Kidney capillary endothelial cell (primary cell): ENCODE data around the gene EFNB1.
"Not testable (repeated sequence)": the region's sequence is repeated elsewhere in the genome, so short reads cannot be mapped to it uniquely, and the experiment has no call there.

Experiments used
- DNase-seq: peaks from one replicate; pipeline ENCODE4 v3.0.0-alpha.2; 2018; ENCODE audit warnings: low spot score

Gene EFNB1

DNA sequence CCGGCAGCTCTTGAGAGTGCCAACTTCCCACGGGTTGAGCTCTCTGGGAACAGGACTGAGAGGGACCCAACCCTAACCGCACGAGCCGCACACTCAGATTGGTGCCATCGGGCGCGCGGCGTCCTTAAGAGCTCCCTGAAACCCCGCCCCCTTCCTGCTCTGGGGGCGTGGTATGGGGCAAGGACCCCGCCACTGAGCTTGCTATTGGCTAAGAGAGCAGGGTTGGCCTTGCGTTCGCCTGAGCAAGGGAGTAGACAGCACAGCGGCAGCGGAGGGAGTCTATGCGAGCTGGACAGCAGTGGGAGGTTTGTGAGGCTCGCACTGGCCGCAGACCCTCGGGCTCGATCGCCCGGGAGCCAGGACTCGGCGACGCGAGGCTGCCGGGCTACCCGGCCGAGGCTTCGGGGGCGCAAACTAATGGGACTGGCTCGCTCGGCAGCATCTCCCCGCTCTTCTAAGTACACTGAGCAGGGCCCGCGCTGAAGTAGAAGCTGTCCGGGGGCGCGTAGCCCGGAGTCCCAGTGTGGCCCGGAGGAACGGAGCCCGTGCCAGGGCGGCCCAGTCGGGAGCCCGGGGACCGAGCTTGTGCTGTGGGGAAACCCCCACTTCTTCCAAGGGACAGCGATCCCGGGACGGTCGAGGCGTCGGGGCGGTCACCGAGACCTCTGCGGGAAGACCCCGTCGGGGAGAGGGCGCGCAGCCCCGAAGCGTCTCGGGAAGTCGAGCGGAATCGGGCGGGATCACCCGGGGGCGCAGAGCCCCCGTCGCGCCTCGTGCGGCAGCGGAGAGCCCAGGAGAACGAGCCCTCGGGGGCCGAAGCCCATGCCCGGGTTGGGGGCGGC lies at the start of gene EFNB1:
Gene EFNB1 (plus strand): TSS at position 282 of the 842 bp plus-strand sequence. CDS start 756 bp downstream, outside the sequence.
- DNase-seq = peak; percentile 76

DNA sequence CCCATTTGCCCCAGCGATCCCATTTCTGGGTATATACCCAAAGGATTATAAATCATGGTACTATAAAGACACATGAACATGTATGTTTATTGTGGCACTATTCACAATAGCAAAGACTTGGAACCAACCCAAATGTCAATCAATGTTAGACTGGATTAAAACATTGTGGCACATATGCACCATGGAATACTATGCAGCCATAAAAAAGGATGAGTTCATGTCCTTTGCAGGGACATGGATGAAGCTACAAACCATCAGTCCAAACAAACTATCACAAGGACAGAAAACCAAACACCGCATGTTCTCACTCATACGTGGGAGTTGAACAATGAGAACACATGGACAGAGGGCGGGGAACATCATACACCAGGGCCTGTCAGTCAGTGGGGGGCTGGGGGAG lies 47.5 kb upstream of the EFNB1 start:
- not testable (repeated sequence) for DNase-seq

DNA sequence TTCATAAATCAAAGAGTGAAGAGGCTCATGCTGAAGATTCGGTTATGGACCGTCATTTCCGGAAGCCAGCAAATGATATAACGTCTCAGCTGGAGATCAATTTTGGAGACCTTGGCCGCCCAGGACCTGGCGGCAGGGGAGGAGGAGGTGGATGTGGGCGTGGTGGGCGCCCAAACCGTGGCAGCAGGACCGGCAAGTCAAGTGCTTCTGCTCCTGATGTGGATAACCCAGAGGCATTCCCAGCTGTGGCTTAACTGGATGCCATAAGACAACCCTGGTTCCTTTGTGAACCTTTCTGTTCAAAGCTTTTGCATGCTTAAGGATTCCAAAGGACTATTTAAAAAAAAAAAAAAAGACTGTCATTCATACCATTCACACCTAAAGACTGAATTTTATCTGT lies 44.0 kb upstream of the EFNB1 start:
- no peak for DNase-seq

DNA sequence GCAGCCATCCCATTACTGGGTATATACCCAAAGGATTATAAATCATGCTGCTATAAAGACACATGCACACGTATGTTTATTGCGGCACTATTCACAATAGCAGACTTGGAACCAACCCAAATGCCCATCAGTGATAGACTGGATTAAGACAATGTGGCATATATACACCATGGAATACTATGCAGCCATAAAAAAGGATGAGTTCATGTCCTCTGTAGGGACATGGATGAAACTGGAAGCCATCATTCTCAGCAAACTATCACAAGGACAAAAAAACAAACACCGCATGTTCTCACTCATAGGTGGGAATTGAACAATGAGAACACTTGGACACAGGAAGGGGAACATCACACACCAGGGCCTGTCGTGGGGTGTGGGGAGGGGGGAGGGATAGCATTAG lies 42.2 kb upstream of the EFNB1 start:
- not testable (repeated sequence) for DNase-seq

DNA sequence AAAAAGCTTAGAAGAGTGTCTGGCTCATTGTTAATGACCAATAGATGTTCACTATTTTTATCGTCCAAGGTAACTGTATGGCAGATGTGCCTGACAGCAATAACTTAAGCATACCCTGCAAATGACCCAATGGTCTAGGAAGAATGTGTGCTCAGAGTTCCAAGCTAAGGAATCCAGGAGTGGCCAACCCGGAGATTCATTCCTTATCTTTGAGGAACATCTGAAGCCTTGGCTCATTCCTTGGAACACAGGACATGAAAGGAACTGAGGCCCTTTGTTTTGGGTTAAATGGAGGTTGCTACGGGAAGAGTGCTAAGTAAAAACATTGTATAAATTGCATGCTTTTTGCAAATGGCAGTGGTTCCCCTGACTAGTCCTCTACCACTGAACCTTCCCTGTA lies 38.9 kb upstream of the EFNB1 start:
- DNase-seq = no peak

DNA sequence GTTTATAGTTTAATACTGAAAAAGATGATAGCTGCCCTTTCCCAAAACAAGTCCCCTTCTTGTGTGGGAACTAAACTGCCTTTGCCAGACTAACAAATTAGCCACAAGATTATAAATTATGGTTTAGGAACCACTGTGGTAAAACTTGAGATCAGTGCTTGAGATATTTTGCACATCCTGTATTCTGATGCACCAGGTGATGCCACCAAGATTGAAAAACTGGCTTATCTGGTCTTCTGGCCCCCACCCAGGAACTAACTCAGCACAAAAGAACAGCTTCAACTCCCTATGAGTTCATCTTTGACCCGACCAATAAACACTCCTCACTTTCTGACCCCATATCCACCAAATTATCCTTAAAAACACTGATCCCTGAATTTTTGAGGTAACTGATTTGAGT lies 36.7 kb upstream of the EFNB1 start:
- DNase-seq = no peak

DNA sequence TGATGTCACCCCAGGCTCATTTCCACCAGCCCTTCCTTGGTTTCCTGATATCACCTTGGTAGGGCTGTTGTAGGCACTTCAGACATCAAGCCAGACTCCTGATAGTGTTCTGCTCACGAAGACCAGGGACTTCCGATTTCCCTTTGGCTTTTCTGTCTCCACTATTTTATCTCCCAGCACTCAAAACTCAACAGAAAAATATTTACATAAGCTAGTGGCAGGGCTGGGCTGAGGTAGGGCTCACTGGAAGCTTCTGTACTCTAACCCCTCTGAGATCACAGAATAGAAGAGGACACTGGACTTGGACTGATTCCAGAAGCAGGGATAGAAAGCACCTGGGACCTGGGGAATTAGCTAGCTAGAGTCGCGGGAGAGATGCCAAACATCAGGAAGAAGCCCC lies 34.4 kb upstream of the EFNB1 start:
- no peak for DNase-seq

DNA sequence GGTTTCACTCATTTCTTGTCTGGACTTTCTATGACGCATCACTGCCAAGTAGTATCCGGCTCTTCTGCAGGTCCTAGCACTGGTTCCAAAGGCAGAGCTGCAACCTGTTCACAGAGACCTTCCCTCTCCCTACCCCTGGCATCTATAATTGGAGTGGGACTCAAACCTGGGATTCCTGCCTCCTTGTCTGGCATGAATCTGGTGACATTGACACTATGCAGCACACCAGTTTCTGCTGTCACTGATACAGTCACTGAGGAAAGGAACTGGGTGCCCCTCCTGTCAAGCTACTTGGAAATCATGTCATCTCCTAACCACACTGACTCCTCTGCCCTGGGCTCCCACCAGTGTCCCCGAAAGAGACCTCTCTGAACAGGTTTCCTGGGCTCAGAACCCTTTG lies 33.1 kb upstream of the EFNB1 start:
- DNase-seq = no peak

DNA sequence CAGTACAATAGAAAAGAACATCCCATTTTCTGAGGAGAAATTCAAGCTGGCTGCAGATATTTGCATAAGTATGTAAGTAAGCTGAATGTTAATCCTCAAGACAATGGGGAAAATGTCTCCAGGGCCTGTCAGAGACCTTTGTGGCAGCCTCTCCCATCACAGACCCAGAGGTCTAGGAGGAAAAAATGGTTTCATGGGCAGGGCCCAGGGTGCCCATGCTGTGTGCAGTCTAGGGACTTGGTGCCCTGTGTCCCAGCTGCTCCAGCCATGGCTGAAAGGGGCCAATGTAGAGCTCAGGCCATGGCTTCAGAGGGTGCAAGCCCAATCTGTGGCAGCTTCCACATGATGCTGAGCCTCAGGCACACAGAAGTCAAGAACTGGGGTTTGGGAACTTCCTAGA lies 30.4 kb upstream of the EFNB1 start:
- DNase-seq = not testable (repeated sequence)

DNA sequence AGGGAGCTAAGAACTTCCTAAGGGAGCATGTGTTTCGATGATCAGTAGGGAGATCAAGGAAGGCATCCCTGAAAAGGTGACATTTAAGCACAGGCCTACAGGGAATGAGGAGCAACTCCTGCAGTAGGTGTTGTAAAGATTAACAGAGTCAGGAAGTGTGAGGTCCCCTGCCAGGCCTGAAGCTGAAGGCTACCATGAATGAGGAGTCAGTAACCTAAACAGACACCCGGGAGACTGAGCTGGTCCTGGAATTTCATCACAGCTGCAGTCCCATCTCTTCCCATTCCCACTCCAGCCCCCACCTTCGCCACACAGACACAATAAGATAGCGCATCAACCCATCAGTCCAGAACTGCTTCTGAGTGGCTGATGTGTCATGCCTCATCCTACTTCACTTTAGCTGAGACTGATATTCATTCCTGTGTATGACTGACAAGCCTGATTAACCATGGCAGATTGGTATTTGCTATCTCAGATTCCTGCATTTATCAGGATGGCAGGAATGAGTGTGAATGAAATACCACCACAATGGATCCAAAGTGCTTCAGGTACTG lies 27.0 kb upstream of the EFNB1 start:
- DNase-seq = no peak

DNA sequence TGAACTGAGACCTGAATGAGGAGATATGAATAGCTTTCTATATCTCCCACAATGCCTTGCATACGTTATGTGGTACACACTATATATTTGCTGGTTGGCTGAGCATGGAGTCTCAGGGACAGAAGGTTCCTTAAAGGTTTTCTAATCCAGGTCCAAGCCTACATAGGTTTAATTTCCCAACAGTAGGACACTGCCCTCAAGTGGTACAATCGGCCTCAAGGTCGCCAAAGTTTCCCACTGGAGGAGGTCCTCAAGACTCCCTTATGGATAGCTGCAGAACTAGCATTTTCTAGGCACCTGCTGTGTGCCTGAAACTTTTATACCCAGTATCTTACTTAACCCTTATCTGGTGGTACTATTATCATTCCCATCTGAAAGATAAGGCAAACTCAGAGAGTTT lies 21.0 kb upstream of the EFNB1 start:
- no peak for DNase-seq

DNA sequence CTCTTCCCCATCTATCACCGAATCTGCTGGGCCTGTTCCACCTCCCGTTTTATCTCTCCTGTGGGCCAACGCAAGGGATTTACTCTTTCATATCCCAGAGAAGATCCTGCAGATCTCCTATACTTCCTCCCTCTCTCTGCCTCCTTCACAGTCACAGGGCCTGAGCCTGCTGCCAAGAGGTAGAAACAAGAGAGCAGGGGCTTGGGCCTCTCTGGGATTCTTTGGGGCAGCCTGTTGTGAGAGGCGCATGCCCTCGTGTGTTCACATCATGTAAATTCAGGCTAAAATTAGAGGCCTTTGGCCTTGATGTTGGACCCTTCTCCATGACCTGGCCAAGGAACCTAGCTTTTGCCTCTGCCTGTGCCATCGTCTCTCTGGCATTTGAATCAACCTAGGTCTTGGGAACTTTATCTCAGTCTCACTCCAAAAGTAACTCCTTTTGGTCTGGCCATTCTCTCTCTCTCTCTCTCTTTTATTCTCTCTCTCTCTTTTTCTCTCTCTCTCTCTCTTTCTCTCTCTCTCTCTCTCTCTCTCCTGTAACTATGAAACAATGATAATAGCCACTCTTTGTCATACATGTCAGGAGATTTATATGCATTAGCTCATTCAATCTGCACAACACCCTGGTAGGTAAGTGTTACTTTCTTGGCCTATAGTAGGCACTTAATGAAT lies 20.0 kb upstream of the EFNB1 start:
- DNase-seq = no peak

DNA sequence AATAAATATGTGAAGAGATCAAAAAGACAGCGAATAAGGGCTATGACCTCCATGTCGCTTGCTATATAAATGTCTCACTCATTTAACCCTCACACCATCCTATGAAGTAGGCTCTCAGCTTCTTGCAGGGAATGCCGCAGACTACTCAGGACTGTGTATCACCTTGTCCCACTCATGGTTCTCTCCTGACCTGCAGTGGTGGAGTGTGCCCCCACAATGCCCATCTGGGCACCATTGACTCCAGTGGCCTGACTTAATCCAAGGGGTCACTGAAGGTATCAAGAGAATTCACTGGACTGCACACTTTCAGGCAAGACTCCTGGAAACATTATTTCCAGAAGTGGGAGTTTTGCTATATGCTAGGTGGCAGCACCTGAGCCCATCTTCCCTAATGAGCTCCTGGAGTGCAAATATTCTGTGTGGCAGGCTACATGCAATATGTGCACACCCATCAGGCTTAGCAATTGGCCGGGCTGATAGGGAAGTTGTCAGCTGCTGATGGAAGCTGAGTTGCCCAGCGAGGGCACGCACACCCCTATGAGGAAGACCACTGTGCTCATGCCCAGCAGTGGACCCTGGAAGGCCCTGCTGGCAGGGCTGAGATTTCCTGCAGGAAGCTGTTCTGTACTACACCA lies 8.2 kb upstream of the EFNB1 start:
- DNase-seq = no peak

DNA sequence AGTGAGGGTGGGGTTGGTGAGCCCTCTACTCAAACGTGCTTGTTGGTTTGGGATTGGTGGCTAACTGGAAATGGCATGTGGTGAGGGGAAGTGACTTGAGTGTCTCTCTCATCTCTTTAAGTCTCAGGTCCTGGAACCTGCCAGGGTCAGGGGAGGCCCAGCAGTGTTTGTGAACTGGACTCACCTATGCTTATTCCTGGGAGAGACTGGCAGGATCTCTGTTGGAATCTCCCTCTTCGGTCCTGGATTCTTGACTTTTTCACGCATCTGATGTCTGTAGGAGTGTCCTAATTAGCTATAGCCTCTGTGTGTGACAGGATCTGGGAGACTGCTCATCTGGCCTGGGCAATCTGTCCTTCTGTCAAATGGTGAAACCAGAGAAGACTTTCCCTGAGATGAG lies 7.2 kb upstream of the EFNB1 start:
- no peak for DNase-seq

DNA sequence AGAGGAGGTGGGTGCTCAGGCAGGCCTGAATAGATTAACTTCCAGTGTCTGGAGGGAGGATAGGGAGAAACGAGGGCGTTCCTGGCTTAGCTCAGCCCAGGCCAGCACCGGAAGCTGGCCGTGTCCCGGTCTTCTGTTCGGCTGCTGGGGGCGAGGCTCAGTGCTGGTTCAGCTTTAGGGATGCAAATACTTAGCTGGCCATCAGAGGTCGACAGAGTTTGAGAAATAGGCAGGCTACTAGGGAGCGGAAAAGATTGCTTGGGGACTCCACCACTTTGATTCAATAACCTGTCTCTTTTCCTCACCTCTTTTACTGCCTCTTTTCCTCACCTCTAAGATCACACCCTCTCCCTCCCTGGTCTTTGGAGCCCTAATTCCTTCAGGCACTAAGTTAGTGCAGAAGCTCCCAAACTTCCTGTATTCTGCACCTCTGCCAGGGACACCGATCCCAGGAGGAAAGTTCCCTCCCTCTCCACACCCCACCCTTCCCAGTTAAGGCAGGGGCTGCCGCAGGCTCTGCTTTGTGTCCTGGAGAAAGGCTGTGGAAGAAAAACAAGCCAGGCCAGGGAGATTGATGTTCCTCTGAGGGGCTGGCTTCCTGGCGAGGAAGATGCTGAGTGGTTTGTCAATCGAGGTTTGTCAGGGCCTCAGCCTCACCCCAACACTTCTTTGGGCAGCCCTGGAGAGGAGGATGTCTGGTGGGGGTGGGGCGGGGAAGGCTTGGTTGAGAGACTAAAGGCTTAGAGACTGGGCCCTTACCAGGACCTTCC lies 6.0 kb upstream of the EFNB1 start:
- DNase-seq = peak; percentile 42

DNA sequence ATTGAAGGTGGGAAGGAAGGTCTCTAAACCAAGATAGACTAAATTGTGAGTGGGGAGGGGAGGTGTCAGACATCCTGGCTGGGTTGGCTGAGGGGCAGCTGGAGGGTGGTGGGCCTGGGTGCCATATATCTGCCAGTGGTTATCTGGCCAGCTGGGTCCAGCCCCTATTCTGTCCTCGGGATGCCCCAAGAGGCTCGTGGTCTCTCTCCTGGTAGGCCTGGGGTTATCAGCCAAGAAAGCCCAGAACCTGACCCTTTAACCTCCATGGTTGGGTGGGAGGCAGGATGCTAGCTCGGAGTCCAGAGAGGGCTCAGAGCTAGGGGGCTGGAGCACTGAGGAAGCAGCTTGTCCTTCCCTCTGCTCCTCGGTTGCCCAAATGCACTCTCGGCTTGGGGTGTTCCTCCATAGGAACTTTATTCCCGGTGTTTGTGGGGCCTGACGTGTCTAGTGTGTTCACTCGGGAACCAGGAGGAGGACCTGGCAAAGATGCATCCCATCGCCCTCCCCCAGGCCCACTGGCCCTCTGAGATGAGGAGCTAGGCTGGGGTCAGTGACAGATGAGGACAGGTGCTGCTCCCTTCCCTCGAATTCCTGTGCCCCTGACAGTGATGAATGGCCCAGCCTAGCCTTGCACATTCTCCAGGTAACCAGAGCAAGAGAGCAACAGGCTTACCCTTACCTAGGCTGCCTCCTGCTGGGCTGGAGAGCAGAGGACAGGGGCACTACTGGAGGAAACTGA lies 5.2 kb upstream of the EFNB1 start:
- DNase-seq = no peak

DNA sequence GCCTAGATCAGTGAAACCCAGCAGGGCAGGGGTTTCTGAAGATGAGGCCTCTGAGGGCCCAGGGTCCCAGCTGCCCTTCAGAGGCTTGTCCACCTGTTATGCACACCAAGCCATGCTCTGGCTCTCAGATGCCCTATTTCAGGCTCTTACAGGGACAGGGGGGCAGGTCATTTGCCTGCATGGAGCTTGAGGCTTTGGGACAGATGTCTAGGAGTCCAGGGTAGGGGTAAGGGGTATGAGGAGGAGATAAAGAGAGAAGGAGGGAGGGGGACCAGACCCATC lies 4.7 kb upstream of the EFNB1 start:
- DNase-seq = no peak

DNA sequence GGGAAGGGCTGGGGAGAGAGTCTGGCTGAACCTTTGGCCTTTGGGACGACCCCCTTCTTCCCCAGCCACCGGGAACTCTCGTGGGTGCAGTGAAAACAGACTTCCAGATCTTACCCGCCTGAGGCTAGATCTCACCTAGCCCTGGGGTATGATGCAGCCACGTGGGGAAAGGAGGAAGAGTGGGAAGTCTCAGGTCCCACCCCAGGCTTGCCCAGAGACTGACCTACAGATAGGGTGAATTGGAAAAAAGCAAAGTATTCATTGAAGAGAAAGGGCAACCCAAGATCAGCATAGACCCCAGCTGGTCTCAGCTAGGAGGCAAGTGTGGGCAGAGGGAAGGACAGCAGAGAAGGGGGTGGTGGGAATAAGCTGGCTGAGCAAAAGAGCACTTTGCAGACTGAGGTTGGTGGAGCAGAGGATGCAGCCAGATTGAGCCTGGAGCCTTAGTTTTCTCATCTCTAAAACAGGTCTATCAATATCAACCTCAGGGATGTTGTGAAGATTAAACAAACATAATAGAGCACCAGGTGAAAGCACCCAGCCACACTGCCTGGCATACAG lies 4.2 kb upstream of the EFNB1 start:
- no peak for DNase-seq

DNA sequence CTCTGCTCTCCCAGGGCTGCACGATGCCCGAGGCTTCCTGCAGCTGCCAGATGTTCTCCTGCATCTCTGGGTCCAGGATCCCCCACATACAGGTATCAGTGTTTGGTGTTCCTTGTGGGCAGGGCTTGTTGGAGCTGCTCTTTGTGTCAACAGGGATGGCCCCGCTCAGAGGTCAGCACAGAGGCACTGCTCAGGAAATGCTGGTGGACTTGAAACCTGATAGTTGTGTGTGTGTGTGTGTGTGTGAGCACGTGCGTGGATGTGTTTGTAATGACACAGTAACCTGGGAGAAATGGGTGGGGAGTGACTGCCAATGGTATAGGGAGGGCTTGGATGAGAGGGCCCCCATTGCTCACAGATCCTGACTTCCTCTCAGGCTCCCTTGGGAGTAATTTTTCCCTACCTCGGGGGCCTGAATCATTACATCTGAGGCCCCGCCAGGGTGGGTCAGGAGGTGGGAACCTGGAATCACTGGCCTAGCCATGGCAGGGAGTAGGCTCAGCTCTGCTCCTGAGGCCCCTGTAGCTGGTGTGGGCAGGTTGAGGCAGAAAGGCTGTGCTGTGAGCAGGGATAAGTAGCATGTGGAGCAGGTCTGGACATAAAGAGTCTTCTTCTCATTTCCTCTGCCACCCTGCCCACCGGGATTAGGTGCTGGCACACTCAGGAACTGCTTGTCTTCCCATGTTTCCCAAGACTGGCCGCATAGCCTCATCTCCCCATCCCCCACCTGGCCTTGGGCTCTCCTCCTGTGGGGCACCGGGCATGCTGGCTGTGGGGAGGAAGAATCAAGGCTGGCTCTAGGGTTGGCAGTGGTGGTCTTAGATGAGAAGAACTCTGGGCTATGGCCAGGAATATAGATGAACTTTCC lies 2.5 kb upstream of the EFNB1 start:
- DNase-seq = no peak

DNA sequence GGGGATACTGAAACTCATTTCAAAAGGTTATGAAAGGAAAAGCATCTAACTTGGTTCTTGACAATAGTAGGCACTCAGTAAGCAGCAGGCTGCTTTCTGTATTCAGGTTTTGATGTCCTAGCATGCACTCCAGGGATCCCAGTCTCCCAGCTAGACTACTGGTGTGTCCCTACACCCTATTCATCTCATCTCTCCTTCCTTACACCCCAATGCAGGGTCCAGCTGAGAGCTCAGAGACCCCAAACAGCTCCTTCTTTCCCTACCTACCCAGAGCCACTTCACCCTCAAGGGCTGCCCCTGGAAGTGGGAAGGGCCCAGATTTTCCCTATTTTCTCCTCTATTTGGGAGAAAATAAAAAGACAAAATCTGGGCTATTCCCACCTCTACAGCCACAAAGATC lies 1.6 kb upstream of the EFNB1 start:
- no peak for DNase-seq
